ENCODE data around the gene ACOT6.
A peak's percentile ranks its signal among the peaks of the same experiment; 100 is the strongest.
"Not testable (repeated sequence)": the region's sequence is repeated elsewhere in the genome, so short reads cannot be mapped to it uniquely, and the experiment has no call there.

The ACOT6 gene, protein sequence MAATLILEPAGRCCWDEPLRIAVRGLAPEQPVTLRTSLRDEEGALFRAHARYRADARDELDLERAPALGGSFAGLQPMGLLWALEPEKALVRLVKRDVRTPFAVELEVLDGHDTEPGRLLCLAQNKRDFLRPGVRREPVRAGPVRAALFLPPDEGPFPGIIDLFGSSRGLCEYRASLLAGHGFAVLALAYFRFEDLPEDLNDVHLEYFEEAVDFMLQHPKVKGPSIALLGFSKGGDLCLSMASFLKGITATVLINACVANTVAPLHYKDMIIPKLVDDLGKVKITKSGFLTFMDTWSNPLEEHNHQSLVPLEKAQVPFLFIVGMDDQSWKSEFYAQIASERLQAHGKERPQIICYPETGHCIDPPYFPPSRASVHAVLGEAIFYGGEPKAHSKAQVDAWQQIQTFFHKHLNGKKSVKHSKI

DNA sequence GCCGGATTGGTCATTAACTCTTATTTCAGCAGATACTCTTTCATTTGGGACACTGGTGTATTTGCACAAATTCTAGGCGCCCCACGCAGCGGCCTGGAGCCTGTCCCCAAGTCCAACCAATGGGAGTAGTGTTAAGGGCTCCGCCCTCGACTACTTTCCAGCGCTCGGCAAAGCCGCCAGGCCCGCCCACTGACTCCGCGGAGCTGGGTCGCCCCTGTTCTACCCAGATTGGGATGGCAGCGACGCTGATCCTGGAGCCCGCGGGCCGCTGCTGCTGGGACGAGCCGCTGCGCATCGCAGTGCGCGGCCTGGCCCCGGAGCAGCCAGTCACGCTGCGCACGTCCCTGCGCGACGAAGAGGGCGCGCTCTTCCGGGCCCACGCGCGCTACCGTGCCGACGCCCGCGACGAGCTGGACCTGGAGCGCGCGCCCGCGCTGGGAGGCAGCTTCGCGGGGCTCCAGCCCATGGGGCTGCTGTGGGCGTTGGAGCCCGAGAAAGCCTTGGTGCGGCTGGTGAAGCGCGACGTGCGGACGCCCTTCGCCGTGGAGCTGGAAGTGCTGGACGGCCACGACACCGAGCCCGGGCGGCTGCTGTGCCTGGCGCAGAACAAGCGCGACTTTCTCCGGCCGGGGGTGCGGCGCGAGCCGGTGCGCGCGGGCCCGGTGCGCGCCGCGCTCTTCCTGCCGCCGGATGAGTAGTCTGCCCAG is at the start of gene ACOT6:
Gene ACOT6, plus strand, starts transcription at position 179 of the 707 bp plus-strand sequence. Its CDS starts 55 bp downstream, at position 234.
- peak; percentile 50 for DNase-seq

DNA sequence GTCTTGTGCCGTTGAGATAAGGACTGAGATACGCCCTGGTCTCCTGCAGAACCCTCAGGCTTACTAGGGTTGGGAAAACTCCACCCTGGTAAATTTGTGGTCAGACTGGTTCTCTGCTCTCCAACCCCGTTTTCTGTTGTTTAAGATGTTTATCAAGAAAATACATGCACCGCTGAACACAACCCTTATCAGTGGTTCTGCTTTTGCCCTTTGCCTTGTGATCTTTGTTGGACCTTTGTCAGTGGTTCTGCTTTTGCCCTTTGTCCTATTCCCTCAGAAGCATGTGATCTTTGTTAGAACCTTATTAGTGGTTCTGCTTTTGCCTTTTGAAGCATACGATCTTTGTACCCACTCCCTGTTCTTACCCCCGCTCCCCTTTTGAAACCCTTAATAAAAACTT is 49.6 kb upstream of the ACOT6 start:
- not testable (repeated sequence) for DNase-seq

DNA sequence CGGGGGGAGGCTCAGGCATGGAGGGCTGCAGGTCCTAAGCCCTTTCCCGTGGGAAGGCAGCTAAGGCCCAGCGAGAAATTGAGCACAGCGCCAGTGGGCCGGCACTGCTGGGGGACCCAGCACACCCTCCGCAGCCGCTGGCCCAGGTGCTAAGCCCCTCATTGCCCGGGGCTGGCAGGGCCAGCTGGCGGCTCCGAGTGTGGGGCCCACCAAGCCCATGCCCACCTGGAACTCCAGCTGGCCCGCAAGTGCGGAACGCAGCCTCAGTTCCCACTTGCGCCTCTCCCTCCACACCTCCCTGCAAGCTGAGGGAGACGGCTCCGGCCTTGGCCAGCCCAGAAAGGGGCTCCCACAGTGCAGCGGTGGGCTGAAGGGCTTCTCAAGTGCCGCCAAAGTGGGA is 45.9 kb upstream of the ACOT6 start:
- DNase-seq, result not testable (repeated sequence)

DNA sequence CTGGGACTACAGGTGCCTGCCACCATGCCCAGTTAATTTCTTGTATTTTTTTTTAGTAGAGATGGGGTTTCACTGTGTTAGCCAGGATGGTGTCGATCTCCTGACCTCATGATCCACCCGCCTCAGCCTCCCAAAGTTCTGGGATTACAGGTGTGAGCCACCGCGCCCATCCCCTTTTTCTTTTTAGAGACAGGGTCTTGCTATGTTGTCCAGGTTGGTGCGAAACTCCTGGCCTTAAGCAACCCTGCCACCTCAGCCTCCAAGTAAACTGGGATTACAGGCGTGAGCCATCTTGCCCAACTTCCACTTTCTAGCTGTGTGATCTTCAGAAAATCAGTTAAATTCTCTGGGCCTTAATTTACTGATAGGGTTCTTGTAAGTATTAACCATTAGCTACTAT is 45.4 kb upstream of the ACOT6 start:
- not testable (repeated sequence) for DNase-seq

DNA sequence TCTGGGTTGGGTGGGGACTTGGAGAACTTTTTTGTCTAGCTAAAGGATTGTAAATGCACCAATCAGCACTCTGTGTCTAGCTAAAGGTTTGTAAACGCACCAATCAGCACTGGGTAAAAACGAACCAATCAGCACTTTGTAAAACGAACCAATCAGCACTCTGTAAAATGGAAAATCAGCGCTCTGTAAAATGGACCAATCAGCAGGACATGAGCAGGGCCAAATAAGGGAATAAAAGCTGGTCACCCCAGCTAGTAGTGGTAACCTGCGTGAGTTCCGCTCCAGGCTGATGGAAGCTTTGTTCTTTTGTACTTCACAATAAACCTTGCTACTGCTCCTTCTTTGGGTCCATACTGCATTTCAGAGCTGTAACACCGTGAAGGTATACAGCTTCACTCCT is 45.0 kb upstream of the ACOT6 start:
- no peak for DNase-seq

DNA sequence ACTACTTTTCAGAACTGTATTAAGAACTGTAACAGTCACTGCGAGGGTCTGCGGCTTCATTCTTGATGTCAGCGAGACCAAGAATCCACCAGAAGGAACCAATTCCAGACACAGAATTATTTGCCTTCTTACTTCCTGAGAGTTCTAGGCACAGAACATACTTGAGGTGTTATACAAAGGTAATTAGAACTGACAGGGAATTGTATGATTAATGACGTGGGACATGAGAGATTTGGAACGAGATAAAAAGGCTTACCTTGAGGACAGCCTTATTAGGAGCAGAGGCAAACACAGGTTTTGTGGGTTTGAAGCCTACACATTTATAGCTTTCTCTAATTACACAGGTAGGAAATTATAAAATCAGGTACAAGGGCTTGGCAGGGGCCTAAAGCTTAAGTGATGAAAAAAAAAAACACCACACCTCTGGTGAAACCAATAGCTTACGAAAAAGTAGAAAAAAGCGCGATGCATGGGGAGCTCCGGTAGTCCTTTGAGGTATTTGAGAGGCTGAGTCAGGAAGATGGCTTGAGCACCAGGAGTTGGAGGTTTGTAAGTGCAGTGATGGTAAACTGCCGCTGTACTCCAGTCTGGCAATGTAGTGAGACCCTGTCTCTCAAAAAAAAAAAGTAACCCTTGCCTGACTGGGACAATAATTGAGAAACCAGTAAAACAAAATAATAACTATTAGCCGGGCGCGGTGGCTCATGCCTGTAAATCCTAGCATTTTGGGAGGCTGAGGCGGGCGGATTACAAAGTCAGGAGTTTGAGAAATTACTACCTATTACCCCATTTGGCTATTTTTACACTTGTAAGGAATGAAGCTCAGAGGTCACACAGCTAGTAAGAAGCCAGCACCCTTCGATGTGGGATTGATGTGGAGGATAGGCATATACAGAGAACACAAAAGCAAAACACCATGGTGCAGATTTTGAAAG is 44.1 kb upstream of the ACOT6 start:
- no peak for DNase-seq

DNA sequence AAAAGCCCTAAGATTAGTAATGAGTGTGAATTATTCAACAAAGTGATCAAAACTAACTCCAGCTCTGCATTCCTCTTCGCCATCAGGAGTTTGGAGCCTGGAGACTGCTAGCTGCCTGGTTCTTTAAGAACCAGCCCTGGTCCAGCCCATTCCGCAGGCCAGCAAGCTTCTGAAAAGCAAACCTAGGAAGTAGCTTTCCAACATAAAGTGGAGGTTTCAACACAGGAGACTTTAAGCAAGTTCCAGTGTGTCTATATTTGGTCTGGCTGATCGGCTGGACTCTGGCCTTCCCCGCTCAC is 43.5 kb upstream of the ACOT6 start:
- not testable (repeated sequence) for DNase-seq

DNA sequence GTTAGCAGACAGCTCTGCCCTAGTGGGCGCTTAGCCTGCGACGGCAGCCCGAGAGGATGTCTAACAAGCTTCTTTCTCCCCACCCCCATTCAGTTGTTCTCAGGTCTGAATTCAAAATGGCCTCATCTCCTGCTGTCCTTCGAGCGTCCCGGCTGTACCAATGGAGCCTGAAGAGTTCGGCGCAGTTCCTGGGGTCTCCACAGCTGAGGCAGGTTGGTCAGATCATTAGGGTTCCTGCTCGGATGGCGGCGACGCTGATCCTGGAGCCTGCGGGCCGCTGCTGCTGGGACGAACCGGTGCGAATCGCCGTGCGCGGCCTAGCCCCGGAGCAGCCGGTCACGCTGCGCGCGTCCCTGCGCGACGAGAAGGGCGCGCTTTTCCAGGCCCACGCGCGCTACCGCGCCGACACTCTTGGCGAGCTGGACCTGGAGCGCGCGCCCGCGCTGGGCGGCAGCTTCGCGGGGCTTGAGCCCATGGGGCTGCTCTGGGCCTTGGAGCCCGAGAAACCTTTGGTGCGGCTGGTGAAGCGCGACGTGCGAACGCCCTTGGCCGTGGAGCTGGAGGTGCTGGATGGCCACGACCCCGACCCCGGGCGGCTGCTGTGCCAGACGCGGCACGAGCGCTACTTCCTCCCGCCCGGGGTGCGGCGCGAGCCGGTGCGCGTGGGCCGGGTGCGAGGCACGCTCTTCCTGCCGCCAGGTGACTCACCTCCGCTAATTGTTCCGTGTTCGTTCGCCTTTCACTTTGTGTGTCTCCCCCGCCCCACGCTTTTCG is 42.9 kb upstream of the ACOT6 start, which contains the start of gene ACOT2:
Gene ACOT2, plus strand, starts transcription at position 29 of the 774 bp plus-strand sequence. Its CDS starts 28 bp downstream, at position 57.
- DNase-seq, result peak; percentile 74

DNA sequence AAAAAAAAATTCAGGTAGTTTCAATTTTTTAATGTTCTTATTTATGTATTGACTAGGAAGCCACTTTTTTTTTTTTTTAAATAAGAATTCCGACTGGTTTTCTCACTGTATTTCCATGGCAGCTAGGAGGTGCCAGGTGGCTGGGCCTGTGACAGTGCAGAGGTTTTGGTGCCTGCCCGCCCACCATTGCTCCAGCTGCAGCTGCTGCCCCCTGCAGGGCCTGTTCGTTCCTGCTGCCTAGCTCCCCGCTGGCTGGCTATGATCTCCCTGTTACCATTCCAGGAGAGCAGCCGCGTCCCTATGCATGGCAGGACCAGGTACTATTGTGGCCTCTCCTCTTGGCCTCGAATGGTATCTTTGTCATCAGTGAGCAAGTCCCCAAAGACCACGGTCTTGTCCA is 41.4 kb upstream of the ACOT6 start:
- peak; percentile 56 for DNase-seq

DNA sequence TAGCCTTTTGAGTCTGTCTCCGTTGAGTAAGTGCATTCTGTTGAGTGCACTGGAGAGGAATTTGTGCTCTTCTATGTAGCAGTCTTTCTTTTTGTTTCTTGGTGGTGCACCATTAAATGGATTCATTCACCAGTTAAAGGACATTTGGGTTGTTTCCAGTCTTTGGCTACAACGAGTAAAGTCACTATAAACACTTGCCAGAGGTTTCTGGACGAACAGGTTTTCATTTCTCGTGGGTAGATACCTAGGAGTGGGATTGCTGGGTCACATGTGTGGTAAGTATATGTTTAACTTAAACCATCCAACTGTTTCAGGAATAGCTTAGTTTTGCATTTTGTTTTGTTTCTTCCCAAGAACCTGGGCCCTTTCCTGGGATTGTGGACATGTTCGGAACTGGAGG is 39.3 kb upstream of the ACOT6 start:
- DNase-seq, result not testable (repeated sequence)

DNA sequence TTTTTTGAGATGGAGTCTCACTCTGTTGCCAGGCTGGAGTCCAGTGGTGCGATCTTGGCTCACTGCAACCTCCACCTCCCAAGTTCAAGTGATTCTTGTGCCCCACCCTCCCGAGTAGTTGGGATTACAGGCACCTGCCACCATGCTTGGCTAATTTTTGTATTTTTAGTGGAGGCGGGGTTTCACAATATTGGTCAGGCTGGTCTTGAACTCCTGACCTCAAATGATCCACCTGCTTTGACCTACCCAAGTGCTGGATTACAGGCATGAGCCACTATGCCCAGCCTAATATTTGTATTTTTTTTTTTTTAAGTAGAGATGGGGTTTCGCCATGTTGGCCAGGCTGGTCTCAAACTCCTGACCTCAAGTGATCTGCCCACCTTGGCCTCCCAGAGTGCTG is 38.6 kb upstream of the ACOT6 start:
- not testable (repeated sequence) for DNase-seq

DNA sequence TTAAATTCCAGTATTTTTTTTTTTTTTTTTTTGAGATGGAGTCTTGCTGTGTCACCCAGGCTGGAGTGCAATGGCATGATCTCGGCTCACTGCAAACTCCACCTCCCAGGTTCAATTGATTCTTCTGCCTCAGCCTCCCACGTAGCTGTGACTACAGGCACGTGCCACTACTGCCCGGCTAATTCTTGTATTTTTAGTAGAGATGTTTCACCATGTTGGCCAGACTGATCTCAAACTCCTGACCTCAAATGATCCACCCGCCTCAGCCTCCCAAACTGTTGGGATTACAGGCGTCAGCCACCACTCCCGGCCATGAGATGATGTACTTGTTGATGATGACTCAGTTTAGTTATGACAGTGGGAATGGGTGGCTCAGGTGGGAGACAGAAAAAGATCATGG is 38.1 kb upstream of the ACOT6 start:
- not testable (repeated sequence) for DNase-seq

DNA sequence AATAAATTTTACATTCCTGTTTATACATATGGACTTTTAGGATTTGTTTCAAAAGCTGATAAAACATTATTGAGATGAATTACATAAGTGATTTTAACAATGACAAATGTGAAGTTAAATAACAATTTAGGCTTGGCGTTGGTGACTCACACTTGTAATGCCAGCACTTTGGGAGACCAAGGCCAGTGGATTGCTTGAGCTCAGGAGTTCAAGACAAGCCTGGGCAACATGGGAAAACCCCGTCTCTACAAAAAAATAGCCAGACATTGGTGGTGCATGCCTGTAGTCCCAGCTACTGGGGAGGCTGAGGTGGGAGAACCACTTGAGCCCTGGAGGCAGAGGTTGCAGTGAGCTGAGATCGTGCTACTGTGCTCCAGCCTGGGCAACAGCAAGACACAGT is 35.9 kb upstream of the ACOT6 start:
- DNase-seq, result no peak

DNA sequence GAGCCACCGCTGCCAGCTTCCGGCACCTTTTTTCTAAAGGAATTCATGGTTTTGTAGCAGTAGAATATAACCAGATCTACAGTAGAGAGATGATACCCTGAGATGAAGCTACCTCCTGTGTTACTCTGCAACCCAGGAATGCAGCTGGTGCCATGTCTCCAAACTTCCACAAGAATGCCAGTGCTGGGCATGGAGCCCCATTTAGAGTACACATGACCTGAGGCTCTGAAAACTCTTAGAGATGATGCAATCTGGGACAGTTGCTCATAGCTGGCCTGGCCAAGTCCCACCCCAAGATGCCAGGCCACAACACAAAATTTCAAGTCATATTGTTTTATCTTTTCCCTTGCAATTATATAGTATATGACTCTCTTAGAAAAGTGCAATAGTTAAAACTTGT is 35.1 kb upstream of the ACOT6 start:
- DNase-seq, result not testable (repeated sequence)

DNA sequence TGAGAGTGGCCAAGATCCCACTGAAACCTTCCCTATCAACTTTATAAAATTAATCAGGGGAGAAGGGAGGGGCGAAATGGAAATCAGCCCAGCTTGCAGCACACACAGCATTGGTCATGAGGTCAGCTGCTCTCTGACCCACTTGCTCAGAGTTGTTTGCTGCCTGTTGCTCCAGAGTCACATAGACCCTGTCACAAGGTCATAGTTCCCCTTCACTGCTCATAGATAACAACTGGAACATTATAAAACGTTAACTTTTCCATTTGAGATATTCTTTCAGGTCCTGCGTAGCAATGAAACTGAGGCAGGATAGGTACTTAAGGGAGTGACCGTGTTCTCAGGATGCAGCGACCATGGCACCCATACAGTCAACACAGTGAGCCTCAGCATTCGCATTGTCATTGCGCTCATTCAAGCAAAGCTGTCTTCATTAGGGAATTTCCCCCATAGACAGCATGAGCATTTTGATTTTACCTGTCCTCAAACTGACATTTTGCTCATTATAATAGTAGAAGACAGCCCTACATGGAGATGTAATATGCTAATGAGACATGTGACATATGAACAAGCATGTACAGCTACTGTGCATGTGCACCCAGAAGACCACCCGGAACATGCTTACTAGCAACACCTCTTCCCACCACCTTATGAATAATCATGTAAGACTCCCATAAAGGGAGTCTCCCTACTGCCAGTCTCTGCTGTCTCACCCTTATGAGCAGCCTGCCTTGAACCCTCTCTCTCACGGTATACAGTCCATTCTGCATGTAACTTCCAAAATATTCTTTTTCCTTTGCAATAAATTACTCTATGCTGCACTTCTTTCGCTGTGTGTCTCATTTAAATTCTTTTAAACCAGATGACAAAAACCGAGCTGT is 30.0 kb upstream of the ACOT6 start:
- DNase-seq, result not testable (repeated sequence)

DNA sequence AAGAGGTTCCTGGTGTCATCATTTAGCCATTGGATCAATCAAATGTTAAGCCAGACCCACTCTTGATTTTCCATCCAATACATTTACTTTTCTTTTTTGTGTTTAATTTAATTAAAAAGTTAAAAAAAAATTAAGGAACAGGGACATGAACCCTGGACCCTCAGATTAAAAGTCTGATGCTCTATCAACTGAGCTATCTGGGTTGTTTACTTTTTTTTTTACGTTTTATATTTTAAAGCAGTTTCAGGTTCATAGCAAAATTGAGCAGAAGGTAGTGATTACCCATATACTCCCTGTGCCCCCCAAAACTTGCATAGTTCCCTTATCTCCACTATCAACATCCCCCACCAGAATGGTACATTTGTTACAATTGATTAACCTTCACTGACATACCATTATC is 23.6 kb upstream of the ACOT6 start:
- DNase-seq, result no peak

DNA sequence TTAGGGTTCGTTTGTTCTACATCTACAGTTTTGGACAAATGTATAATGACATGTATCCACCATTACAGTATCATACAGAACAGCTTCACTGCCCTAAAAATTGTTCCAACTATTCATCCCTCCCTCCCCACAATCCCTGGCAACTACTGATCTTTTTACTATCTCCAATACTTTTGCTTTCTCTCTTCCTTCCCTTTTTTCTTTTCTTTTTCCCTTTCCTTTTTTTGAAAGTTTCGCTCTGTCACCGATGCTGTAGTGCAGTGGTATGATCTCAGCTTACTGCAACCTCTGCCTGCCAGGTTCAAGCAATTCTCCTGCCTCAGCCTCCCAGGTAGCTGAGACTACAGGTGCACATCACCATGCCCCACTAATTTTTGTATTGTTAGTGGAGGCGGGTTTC is 23.2 kb upstream of the ACOT6 start:
- DNase-seq, result no peak

DNA sequence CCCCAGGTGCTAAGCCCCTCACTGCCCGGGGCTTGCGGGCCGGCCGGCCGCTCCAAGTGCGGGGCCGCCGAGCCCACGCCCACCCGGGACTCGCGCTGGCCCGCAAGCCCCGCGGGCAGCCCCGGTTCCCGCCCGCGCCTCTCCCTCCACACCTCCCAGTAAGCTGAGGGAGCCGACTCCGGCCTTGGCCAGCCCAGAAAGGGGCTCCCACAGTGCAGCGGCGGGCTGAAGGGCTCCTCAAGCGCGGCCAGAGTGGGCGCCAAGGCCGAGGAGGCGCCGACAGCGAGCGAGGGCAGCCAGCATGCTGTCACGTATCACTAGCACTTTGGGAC is 21.7 kb upstream of the ACOT6 start:
- not testable (repeated sequence) for DNase-seq

DNA sequence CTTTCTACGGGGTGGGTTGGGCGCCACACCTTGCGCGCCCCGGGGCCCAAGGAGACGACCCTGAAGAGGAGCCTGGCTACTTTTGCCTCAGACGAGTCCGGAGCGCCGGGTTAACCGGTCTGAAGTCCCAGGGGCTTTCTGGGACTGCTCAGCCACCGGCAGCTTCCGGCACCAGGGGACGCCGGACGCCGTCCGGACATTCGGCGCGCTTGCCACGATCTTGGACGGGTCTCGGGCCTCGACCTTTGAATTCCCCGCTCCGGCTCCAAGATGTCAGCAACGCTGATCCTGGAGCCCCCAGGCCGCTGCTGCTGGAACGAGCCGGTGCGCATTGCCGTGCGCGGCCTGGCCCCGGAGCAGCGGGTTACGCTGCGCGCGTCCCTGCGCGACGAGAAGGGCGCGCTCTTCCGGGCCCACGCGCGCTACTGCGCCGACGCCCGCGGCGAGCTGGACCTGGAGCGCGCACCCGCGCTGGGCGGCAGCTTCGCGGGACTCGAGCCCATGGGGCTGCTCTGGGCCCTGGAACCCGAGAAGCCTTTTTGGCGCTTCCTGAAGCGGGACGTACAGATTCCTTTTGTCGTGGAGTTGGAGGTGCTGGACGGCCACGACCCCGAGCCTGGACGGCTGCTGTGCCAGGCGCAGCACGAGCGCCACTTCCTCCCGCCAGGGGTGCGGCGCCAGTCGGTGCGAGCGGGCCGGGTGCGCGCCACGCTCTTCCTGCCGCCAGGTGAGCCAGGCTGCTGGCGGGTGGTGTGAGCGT is 20.4 kb upstream of the ACOT6 start, which contains the start of gene ACOT4:
Gene ACOT4, plus strand, starts transcription at position 184 of the 760 bp plus-strand sequence. Its CDS starts 87 bp downstream, at position 271.
- DNase-seq, result peak; percentile 35

DNA sequence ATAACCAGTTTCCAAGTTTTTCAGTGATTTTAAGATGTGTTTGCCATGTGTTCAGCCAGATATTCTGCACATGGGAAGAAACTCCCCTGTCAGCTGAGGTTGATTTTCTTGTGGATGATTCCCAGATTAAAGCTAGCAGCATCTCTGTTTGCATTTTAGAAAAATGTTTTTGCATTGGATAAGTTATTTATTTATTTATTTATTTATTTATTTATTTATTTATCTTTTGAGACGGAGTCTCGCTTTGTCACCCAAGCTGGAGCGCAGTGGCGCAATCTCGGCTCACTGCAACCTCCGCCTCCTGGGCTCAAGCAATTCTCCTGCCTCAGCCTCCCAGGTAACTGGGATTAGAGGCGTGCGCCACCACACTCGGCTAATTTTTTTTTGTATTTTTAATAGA is 17.8 kb upstream of the ACOT6 start:
- DNase-seq, result no peak

DNA sequence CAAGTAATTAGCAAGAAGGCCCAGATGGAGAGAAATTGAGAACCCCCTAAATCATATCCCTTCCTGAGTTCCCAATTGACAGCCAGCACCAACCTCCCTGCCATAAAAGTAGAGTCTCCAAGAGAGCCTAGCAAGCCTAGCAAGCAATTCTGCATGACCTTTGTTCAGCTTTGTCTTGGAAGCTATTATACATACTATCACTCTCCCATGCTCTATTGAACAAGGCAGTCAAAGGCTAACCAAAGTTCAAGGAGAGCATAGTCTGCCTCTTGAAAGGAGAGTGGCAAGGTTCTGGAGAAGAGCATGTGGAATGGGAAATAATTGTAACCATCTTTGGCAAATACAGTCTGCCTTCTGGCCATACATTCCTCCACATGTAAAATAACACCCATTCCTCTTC is 12.8 kb upstream of the ACOT6 start:
- no peak for DNase-seq
